Natural killer cell treated with Interleukin-12 subunit alpha and Interleukin-12 subunit beta and Interleukin-15 and Interleukin-18, amount 100 ng/mL, for 72 hours (primary cell): ENCODE measurements around the gene ARHGAP28. TPM values are rescaled to one million over a fixed set of nuclear protein-coding genes. Genes with fewer than 3 reads are reported as not detected.

Source experiments
- ATAC-seq, 2 donors: fragments of 150-1000 bp; cut with Tn5 transposase in 1 of 2; sonication (Bioruptor Pico), chemical (Tn5 transposase) in 1 of 2; 2 replicates each; pipeline ENCODE4 v1.10.0; 2021
- DNase-seq: peaks from one replicate; pipeline ENCODE4 v3.0.0; 2022; ENCODE audit warnings: low spot score
- H3K27ac Mint-ChIP-seq, 2 donors: 1 replicate in 1 of 2; 2 replicates in 1 of 2; pipeline ENCODE4 v1.8.0; 2022; ENCODE audit warnings: mixed read lengths in 2 of 2, mild to moderate bottlenecking in 1 of 2, moderate library complexity in 1 of 2
- H3K27me3 Mint-ChIP-seq, 2 donors: 1 replicate in 1 of 2; 2 replicates in 1 of 2; pipeline ENCODE4 v1.8.0; 2022; ENCODE audit warnings: mixed read lengths in 2 of 2
- H3K36me3 Mint-ChIP-seq: one replicate; pipeline ENCODE4 v1.8.0; 2022; ENCODE audit warnings: mixed read lengths
- H3K4me1 Mint-ChIP-seq, 2 donors: 1 replicate in 1 of 2; 2 replicates in 1 of 2; pipeline ENCODE4 v1.8.0; 2022; ENCODE audit warnings: low read depth in 2 of 2, mixed read lengths in 2 of 2, mild to moderate bottlenecking in 1 of 2
- H3K4me3 Mint-ChIP-seq: one replicate; pipeline ENCODE4 v1.8.0; 2022; ENCODE audit warnings: mixed read lengths
- H3K9me3 Mint-ChIP-seq: 2 replicates; pipeline ENCODE4 v1.8.0; 2022; ENCODE audit warnings: mixed read lengths
- total RNA-seq, 2 donors: library from RNA; stranded (reverse); gene quantifications; one replicate each; pipeline ENCODE4 v1.2.3, GENCODE V29; 2022

The ARHGAP28 gene
- total RNA-seq, 2 donors from 2014 or later = not detected

DNA sequence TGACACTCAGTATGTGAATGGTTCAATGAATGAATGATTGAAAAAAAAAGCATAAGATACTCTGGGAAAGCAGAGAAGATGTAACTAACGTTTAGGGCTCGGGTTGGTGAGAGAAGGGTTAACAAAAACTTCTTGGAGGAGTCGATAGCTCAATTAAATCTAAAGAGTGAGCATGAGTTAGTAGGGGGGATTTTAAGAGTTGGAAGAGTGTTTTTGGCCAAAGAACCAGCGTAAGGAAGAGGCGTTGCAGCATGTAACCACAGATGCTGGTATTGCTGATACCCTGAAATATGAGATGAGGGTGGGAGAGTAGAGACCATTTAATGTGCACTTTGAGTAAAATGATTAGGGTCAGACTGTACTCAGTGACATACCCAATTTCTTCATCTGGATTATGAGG, 14.5 kb downstream of the ARHGAP28 start:
- no peak overlapping the region for H3K4me3 Mint-ChIP-seq
- no peaks in the 10 kb centered on the region for H3K4me1 Mint-ChIP-seq
- ATAC-seq (no peak), DNase-seq (no peak)
- peaks cover 3% of the 10 kb centered on the region for H3K9me3 Mint-ChIP-seq
- H3K27ac Mint-ChIP-seq = no peak overlapping the region
- H3K27me3 Mint-ChIP-seq = no peaks in the 10 kb centered on the region
- no peaks in the 10 kb centered on the region for H3K36me3 Mint-ChIP-seq

DNA sequence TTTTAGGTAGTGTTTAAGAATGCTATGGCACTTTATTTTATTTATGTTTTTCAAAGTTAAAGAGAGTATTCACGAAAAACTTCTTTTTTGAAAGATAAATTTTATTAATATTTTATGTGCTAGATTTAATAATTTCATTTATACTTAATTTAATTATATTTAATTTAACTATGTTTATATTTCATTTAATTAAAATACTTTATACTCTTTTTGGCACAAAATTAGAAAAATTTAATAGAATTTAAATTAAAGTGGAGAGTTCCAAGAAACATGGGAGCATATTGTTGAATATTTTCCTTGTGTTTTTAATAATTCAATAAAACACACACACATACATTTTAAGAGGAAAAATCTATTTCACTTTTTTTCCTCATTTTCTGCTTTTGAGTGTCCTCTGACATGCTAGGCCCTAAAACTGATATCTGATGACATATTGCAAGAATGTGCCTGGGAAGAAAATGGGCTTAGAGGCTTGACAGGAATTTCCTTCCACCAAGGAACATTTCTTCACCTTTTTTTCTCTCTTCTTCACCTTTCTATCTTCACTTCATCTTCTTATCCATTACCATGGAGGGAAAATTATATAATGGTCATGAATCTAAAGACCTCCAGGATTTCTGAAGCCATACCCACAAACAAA, 15.4 kb downstream of the ARHGAP28 start:
- DNase-seq = no peak
- Mint-ChIP-seq H3K36me3 (no peaks in the 10 kb centered on the region), H3K27me3 (no peaks in the 10 kb centered on the region), H3K27ac (no peak overlapping the region), H3K9me3 (peaks cover 3% of the 10 kb centered on the region), H3K4me1 (no peaks in the 10 kb centered on the region), H3K4me3 (no peak overlapping the region)
- ATAC-seq = no peak

DNA sequence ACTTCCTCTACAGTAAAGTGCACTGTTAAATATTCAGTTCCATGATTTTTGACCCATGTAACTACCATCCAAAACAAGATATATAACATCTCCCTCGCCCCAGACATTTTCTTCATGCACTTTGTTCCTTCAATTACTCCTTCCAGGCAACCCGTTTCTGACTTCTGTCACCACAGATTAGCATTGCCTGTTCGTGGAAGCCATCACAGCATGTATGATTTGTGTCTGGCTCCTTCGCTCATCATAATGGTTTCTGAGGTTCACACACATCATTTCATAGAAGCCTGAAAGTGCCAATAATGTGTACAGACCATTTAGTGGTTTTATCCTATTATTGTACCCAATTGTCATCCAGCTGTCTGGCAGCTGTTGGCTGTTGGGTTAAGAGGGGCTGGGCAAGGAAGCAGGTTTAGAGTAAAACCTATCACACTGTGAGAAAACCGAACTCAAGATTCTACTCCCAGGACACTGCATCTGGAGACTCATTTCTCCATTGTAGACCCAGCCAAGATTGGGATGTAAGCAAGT, 16.1 kb downstream of the ARHGAP28 start:
- H3K27ac Mint-ChIP-seq = no peak overlapping the region

DNA sequence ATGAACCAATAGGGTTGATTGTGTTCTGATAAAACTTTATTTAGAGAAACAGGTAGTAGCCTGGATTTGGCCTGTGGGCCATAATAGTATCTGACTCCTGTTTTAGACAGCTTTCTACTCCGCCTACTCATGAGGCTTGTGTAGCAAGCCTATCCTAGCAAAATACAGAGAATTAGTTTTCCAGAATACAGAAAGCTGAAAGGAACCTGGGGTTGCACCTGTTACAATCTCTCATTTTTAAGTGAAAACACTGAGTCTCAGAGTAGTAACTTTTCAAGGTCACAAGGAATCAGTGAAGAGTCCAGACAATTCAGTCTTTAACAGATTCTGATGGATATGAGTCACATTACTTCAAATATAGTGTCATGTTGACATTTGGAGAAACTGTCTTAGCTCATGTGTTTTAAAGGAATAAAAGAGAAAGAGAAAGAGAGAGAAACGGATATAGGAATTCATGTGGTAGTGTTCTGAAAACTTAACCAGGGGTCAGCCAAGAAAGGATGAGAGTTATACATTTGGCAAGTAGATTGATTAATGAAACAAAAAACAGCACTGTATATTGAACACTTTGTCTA, 17.0 kb downstream of the ARHGAP28 start:
- H3K27ac Mint-ChIP-seq = no peak overlapping the region
- peaks cover 3% of the 10 kb centered on the region for H3K9me3 Mint-ChIP-seq
- no peaks in the 10 kb centered on the region for H3K4me1 Mint-ChIP-seq
- ATAC-seq = no peak
- H3K4me3 Mint-ChIP-seq = no peak overlapping the region
- H3K27me3 Mint-ChIP-seq = no peaks in the 10 kb centered on the region
- DNase-seq = no peak
- H3K36me3 Mint-ChIP-seq = no peaks in the 10 kb centered on the region

More for the DNA sequence above, 16.1 kb downstream of the ARHGAP28 start:
- no peak for DNase-seq
- ATAC-seq = no peak
- Mint-ChIP-seq H3K9me3 (peaks cover 3% of the 10 kb centered on the region), H3K4me1 (no peaks in the 10 kb centered on the region), H3K27me3 (no peaks in the 10 kb centered on the region), H3K4me3 (no peak overlapping the region), H3K36me3 (no peaks in the 10 kb centered on the region)

DNA sequence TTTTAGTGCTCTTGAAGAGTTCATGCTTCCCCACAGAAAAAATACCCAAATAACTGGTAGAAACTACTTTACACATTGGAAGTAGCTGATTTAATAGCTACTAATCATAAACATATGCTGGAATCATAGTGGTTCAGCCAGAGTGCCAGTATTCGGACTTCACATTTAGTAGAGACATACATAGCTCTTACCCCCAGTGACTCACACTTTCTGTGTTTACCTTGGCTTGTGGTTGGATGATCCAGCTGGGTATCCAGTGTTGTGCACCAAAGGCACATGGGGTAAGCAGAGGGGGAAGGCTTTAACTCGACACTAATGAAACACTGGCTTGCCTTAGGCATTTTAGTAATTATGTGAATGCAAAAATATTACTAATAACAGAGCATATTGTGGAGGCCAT, 18.1 kb downstream of the ARHGAP28 start:
- Mint-ChIP-seq H3K27ac (no peak overlapping the region), H3K36me3 (peaks cover 2% of the 10 kb centered on the region), H3K4me1 (no peaks in the 10 kb centered on the region), H3K4me3 (no peak overlapping the region), H3K9me3 (no peaks in the 10 kb centered on the region), H3K27me3 (no peaks in the 10 kb centered on the region)
- ATAC-seq = no peak
- DNase-seq = no peak

DNA sequence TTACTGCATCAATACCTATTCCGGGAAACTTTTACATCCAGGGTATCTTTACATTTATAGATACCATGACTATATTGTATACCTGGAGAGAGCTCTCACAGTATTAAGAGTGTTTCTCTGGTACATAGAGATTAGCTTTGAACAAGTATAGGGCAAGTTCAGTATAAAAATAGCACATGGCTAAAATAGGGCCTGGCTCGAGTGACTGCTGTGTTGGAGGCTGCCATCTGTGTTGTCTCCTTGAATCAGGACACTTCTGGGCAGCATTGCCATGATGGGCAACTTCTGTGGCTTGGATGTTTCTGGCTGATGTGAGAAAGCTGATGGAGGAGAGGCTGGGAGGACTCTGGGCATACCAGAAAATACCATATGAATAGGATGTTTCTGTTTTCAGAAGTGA, 18.7 kb downstream of the ARHGAP28 start:
- H3K27ac Mint-ChIP-seq = no peak overlapping the region

DNA sequence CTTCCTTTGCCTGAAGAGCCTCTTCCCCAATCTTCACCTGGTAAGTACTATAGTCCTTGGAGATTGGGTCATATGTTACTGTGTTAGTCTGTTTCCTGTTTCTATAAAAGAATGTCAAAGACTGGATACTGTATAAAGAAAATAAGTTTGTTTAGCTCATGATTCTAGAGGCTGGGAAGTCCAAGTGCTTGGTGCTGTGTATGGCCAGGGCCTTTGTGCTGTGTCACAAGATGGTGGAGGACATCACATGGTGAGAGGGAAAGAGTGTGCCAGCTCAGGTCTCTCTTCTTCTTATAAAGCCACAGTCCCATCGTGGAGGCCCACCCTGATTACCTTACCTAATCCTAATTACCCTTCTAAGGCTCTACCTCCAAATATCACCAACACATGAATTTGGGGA, 20.9 kb downstream of the ARHGAP28 start:
- no peaks in the 10 kb centered on the region for H3K27me3 Mint-ChIP-seq
- no peaks in the 10 kb centered on the region for H3K4me1 Mint-ChIP-seq
- DNase-seq (no peak), ATAC-seq (no peak)
- no peak overlapping the region for H3K4me3 Mint-ChIP-seq
- H3K9me3 Mint-ChIP-seq = peaks cover 4% of the 10 kb centered on the region
- H3K36me3 Mint-ChIP-seq = peaks cover 12% of the 10 kb centered on the region
- H3K27ac Mint-ChIP-seq = no peak overlapping the region

More for the DNA sequence above, 18.7 kb downstream of the ARHGAP28 start:
- ATAC-seq = no peak
- Mint-ChIP-seq H3K9me3 (peaks cover 4% of the 10 kb centered on the region), H3K4me3 (no peak overlapping the region), H3K4me1 (no peaks in the 10 kb centered on the region), H3K27me3 (no peaks in the 10 kb centered on the region), H3K36me3 (peaks cover 6% of the 10 kb centered on the region)
- DNase-seq = no peak

DNA sequence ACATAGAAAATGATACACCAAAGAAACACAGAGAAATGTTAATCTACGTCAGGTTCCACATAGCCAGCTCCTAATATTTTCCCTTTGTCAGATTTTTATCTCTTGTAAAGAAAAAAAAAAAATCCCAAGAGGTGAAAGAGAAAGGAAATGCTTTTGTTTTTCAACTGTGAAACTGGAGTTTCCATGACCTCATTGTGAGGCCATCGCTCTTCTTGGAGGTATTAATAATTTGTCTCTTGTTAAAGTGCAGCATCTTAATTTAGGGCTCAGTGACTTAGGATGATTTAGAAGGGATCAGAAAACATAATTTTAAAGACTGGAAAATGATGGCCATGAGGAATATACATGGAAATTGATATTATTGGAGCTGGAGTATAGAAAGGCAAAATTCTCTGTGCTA, 21.7 kb downstream of the ARHGAP28 start:
- Mint-ChIP-seq H3K4me3 (no peak overlapping the region), H3K36me3 (peaks cover 12% of the 10 kb centered on the region), H3K27ac (no peak overlapping the region), H3K9me3 (peaks cover 4% of the 10 kb centered on the region), H3K27me3 (no peaks in the 10 kb centered on the region), H3K4me1 (no peaks in the 10 kb centered on the region)
- ATAC-seq (no peak), DNase-seq (no peak)

DNA sequence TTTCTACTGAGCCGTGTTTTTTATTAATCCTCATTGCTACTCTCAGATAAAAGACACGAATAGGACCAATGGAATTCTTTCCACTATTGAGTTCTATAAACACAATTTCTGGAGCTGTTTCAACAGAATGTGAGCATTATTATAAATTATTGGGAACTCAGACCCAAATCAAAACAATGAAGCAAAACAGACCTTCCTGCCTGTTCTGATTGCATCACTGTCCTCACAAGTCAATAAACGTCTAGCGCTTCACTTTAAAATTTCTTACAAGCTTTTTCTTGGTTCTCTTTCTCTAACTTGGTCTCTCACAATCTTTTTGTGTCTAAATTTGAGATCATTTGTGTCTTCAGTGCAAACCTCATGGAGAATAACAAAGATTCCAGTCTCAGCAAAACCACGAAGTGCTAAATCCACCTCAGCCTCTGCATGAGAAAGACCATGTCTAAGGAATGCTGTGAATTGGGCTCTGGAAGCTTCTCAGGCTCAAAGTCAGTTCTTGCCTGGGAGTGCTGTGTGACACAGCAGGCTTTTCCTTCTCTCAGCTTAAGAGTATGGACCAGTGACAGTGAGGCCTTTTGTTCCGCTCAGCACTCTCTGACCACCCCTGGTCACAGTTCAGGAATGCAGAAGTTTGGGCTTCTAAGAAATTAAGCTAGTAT, 22.8 kb downstream of the ARHGAP28 start:
- no peaks in the 10 kb centered on the region for H3K27me3 Mint-ChIP-seq
- no peak for DNase-seq
- H3K4me1 Mint-ChIP-seq = no peaks in the 10 kb centered on the region

DNA sequence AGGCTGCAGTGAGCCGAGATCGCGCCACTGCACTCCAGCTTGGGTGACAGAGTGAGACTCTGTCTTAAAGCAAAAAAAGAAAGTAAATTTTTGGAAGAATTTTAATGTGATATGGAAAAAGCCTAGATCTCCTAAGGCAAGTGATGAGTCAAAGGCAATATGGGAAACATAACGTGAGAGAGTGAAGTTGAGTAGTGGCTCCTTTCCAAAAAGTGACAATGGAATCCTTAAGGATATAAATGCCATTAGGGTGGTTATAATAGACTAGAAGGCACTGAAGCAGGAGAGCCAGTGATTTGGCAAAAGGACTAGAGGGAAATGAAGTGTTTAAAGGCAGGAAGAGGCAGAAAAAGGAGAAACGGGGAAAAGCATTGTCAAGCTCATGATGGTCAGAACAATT, 25.6 kb downstream of the ARHGAP28 start:
- Mint-ChIP-seq H3K4me3 (no peak overlapping the region), H3K36me3 (peaks cover 12% of the 10 kb centered on the region), H3K9me3 (peaks cover 4% of the 10 kb centered on the region), H3K4me1 (no peaks in the 10 kb centered on the region), H3K27ac (no peak overlapping the region), H3K27me3 (no peaks in the 10 kb centered on the region)
- ATAC-seq (no peak), DNase-seq (no peak)

More for the DNA sequence above, 22.8 kb downstream of the ARHGAP28 start:
- no peak overlapping the region for H3K4me3 Mint-ChIP-seq
- no peak overlapping the region for H3K27ac Mint-ChIP-seq
- peaks cover 4% of the 10 kb centered on the region for H3K9me3 Mint-ChIP-seq
- peaks cover 12% of the 10 kb centered on the region for H3K36me3 Mint-ChIP-seq
- ATAC-seq = no peak

DNA sequence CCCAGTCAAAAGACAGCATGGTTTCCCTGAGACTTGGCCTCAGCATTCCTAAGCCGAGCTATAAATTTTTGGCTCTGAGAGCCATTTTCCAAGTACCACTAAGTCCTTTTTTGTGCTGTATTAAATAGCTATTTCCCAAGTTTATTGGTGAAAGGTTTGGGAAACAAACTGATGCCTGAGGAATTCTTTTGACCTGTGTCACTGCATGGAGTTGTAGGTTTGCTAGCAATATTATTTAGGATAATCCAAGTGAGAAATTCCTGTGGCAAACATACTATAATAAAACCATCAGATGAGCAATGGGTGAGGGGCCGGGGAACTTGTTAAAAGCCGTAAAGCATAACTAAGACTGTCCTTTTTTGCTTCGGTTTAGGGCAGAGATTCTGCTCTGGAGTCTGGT, 28.4 kb downstream of the ARHGAP28 start:
- H3K36me3 Mint-ChIP-seq = peaks cover 6% of the 10 kb centered on the region
- H3K4me3 Mint-ChIP-seq = no peak overlapping the region
- no peaks in the 10 kb centered on the region for H3K27me3 Mint-ChIP-seq
- ATAC-seq = no peak
- H3K27ac Mint-ChIP-seq = no peak overlapping the region
- no peak for DNase-seq
- H3K9me3 Mint-ChIP-seq = peaks cover 1% of the 10 kb centered on the region
- H3K4me1 Mint-ChIP-seq = no peaks in the 10 kb centered on the region

DNA sequence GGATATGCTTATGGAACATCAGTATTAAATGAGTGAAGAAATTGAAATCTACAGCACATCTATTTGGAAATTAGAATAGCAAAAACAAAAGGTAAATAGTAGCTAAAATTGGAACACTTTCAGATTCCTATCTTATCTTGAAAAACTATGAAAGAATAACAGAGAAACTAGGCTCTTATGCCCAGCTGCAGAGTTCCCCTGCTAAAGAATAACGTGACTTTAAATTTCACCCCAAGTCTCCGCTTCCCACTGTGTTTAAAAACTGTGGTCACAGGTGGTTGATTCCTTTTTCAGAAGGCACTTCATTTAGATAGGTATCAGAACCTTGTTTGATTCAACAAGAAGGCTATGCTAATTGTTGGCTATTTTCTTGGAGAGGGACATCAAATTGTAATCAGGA, 30.1 kb downstream of the ARHGAP28 start:
- Mint-ChIP-seq H3K36me3 (peaks cover 5% of the 10 kb centered on the region), H3K4me1 (no peaks in the 10 kb centered on the region), H3K4me3 (no peak overlapping the region), H3K27me3 (no peaks in the 10 kb centered on the region), H3K9me3 (peaks cover 3% of the 10 kb centered on the region), H3K27ac (no peak overlapping the region)
- ATAC-seq (no peak), DNase-seq (no peak)

DNA sequence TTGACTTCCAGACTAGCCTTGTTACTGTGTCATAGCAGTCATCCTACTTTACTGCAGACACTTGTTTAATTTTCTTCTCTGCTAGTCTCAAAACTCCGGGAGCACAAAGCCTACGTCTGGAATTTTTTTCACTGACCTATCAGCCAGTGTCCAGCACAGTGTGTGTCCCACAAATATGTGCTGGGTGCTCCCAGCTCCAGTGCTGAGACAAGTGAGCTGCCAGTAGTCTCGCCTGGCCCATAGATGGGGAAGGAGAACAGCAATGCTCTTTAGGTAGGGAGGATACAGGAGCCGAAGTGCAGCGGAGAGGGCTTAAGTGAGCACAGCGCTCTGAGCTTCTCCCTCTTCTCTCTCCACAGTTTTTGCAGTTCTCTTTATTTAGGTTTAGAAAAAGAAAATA, 34.0 kb downstream of the ARHGAP28 start:
- H3K36me3 Mint-ChIP-seq = no peaks in the 10 kb centered on the region
- ATAC-seq = no peak
- H3K4me3 Mint-ChIP-seq = no peak overlapping the region
- H3K9me3 Mint-ChIP-seq = peaks cover 14% of the 10 kb centered on the region
- H3K27ac Mint-ChIP-seq = no peak overlapping the region
- H3K27me3 Mint-ChIP-seq = no peaks in the 10 kb centered on the region
- H3K4me1 Mint-ChIP-seq = no peaks in the 10 kb centered on the region
- DNase-seq = no peak

DNA sequence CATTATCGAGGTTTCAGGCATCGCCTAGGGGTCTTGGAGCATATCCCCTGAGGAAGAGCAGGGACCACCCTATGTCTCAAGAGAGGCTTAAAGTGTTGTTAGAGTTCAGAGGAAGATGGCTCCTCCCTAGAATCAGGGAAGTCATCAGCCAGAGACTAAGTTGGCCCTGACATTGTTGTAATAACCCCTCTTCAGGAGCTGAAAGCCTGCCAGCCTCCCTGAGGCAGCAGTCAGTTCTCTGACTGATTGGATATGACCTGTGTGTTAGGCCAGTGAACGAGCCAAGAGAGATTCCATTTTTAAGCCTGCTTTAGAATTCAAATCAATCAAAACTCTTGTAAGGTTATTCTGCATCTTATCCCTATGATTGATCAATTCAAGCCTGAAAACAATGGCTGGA, 34.9 kb downstream of the ARHGAP28 start:
- no peaks in the 10 kb centered on the region for H3K4me1 Mint-ChIP-seq
- no peak overlapping the region for H3K4me3 Mint-ChIP-seq
- DNase-seq (no peak), ATAC-seq (no peak)
- no peaks in the 10 kb centered on the region for H3K36me3 Mint-ChIP-seq
- H3K27ac Mint-ChIP-seq = no peak overlapping the region
- H3K9me3 Mint-ChIP-seq = peaks cover 18% of the 10 kb centered on the region
- no peaks in the 10 kb centered on the region for H3K27me3 Mint-ChIP-seq
